Thyroid gland (tissue), 4 donors: ENCODE measurements around the gene ZMYND12.

Experiments used
- POLR2A ChIP-seq, 2 donors: fragments of 450-650 bp; IDR thresholded peaks; one replicate each; pipeline ENCODE4 v1.6.1; 2017; ENCODE audit warnings: antibody characterized with exemption in 2 of 2, mild to moderate bottlenecking in 2 of 2, moderate library complexity in 1 of 2
- TF ChIP-seq, protein P1 (sequence below), 6 experiments: fragments of 200-600 bp in 3 of 6; fragments of 450-650 bp in 3 of 6; sonication (generic) in 3 of 6; IDR thresholded peaks; one replicate each; pipeline ENCODE4 v1.5.1; 2016 to 2019; ENCODE audit warnings: antibody characterized with exemption in 6 of 6, mild to moderate bottlenecking in 2 of 6, inconsistent platforms in 1 of 6, moderate library complexity in 1 of 6

DNA sequence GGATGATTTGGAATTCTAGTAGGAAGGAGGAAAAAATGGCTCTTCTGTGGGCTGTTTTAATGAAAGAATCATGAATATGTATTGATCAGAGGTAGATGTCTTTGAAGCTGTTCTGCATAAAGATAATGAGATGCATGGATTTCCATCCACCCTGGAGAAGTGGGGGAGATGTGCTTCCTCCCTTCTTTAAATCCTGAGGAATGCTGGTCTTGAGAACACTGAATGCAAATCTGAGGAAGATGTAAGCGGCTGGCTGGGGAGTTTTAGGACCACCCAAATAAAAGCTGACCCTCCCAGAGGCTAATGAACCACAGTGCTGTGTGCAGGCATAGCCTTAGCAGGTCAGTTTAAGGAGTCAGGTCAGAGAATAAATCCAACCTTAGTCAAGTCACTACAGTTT lies 37.3 kb downstream of the ZMYND12 start:
- TF ChIP-seq, protein P1, sequence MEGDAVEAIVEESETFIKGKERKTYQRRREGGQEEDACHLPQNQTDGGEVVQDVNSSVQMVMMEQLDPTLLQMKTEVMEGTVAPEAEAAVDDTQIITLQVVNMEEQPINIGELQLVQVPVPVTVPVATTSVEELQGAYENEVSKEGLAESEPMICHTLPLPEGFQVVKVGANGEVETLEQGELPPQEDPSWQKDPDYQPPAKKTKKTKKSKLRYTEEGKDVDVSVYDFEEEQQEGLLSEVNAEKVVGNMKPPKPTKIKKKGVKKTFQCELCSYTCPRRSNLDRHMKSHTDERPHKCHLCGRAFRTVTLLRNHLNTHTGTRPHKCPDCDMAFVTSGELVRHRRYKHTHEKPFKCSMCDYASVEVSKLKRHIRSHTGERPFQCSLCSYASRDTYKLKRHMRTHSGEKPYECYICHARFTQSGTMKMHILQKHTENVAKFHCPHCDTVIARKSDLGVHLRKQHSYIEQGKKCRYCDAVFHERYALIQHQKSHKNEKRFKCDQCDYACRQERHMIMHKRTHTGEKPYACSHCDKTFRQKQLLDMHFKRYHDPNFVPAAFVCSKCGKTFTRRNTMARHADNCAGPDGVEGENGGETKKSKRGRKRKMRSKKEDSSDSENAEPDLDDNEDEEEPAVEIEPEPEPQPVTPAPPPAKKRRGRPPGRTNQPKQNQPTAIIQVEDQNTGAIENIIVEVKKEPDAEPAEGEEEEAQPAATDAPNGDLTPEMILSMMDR (IDR thresholded peaks at IDR 0.05), result no peak
- no peak for TF ChIP-seq POLR2A (IDR thresholded peaks at IDR 0.05)
